Breast epithelium (tissue), 3 donors: ENCODE data around the gene HOATZ.

Experiments used
- POLR2A ChIP-seq: fragments of 450-650 bp; IDR thresholded peaks from one replicate; pipeline ENCODE4 v1.6.1; 2016; ENCODE audit warnings: antibody characterized with exemption, mild to moderate bottlenecking, moderate library complexity
- POLR2AphosphoS5 ChIP-seq, 3 donors: sonication (generic); formaldehyde crosslinking; IDR thresholded peaks; one replicate each; pipeline ENCODE4 v1.6.1; 2017; ENCODE audit warnings: antibody characterized with exemption in 3 of 3
- TF ChIP-seq, protein P1 (sequence below), 3 donors: fragments of 450-650 bp; IDR thresholded peaks; one replicate each; pipeline ENCODE4 v1.5.1; 2016 to 2017; ENCODE audit warnings: antibody characterized with exemption in 3 of 3, mild to moderate bottlenecking in 3 of 3, moderate library complexity in 3 of 3

DNA sequence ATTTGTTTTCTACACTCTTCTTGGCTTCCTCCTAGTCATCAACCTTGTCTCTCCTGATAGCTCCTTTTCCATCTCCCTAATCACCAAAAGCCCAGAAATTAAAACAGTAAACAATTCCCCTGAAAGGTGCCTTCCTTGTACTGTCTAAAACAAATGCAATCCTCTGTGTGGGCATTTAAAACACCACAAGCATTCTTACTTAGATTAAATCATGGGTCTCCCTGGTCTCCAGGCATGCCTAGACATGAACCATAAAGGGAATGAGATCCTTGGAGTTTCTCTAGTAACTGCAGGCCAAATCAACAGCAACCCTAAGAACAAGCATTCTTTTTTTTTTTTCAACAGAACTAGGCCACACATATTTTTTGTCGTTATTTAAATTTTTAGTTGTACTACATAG, 4.3 kb upstream of the HOATZ start:
- TF ChIP-seq, protein P1, sequence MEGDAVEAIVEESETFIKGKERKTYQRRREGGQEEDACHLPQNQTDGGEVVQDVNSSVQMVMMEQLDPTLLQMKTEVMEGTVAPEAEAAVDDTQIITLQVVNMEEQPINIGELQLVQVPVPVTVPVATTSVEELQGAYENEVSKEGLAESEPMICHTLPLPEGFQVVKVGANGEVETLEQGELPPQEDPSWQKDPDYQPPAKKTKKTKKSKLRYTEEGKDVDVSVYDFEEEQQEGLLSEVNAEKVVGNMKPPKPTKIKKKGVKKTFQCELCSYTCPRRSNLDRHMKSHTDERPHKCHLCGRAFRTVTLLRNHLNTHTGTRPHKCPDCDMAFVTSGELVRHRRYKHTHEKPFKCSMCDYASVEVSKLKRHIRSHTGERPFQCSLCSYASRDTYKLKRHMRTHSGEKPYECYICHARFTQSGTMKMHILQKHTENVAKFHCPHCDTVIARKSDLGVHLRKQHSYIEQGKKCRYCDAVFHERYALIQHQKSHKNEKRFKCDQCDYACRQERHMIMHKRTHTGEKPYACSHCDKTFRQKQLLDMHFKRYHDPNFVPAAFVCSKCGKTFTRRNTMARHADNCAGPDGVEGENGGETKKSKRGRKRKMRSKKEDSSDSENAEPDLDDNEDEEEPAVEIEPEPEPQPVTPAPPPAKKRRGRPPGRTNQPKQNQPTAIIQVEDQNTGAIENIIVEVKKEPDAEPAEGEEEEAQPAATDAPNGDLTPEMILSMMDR (IDR thresholded peaks at IDR 0.05) = no peak
- no peak for TF ChIP-seq POLR2A
- no peak for TF ChIP-seq POLR2AphosphoS5 (IDR thresholded peaks at IDR 0.05)
